ENCODE results near the gene ASCC3. TPM values are rescaled to one million over a fixed set of nuclear protein-coding genes. Genes with fewer than 3 reads are reported as not detected.

Gene ASCC3
- total and polyA plus RNA-seq, 2 experiments from 2014 or later: 49.1 to 60.2 TPM

DNA sequence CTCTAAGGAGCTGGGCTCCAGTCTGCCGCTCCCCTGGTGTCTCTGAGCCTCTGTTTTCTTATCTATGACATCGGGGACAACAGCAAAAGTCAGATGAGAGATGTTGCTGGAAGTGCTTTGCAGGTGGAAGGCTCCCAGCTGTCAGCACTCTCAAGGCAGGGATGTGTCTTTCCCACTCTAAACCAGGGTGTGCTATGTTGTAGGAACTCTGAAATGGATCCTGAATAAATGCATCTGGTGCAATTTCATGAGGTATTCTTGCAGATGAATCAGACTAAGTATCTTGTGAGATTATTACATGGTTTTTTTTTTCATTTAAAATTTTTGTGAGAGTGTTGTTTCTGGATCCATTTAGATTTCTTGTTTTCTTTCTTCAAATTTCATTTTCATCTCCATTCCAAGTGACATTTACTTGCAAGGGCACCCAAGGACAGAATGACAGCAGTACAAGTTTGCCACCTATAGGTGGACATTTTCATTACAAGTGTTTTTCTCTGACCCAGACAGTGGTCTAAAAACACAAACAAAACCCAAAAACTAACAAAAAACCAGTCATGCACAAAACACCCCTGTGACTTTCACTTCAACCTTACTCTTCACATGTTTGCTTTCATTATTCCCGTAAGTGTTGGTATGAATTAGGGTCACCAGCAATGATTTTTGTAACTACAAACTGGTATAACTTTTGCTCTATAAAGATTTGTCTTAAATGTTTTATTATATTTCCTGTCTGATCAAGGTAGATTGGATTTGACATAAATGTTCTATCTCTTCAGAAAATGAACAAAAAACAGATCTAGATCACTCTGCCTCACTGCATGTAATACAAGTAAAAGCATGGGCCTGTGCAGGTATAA, 401.7 kb downstream of the ASCC3 start:
- peak overlapping the region; percentile 45; the same call in 1 of the 2 replicates for H2AFZ ChIP-seq
- no peaks in the 10 kb centered on the region for H3K9me3 ChIP-seq (ENCODE audit: low read depth)
- no peaks in the 10 kb centered on the region for H3K9me2 ChIP-seq (ENCODE audit: insufficient read depth)
- H3K27me3 ChIP-seq (replicated peaks; ENCODE audit: insufficient read depth): no peaks in the 10 kb centered on the region
- H3K79me2 ChIP-seq (ENCODE audit: insufficient read depth): no peaks in the 10 kb centered on the region
- no peaks in the 10 kb centered on the region; the same call in 1 of the 2 replicates for H3K4me1 ChIP-seq (ENCODE audit: insufficient read depth)
- H4K20me1 ChIP-seq (ENCODE audit: insufficient read depth): no peaks in the 10 kb centered on the region
- in situ Hi-C loops (cut with MboI): loop anchor here (5.0 to 25.0 kb wide), 3 partner anchors 183 to 567 kb away; no protein-coding TSS in a partner anchor
- H3K9ac ChIP-seq: no peak overlapping the region
- H3K4me2 ChIP-seq (ENCODE audit: unreplicated experiment): no peak overlapping the region
- no peaks in the 10 kb centered on the region for H3K36me3 ChIP-seq (ENCODE audit: low read depth)
- WGBS, 2 experiments (ENCODE audit: low coverage in 1 of 2, low lambda C conversion rate in 2 of 2, missing lambda C conversion rate in 2 of 2): 54 to 68% methylated on average over 3 of the region's 3 CpGs
- peak; percentile 61 for DNase-seq
- no peak overlapping the region for H3K4me3 ChIP-seq
- TF ChIP-seq EZH2 (IDR thresholded peaks at IDR 0.05; ENCODE audit: insufficient read depth, poor library complexity, severe bottlenecking): no peak
- no peak for TF ChIP-seq EZH2phosphoT487 (IDR thresholded peaks at IDR 0.05; ENCODE audit: insufficient read depth, low read depth)
- no peaks in the 10 kb centered on the region for H3F3A ChIP-seq (ENCODE audit: insufficient read depth)
- H3K27ac ChIP-seq: no peak overlapping the region

- Histone ChIP-seq H3K27ac (no peak overlapping the region), H3K4me1 (ENCODE audit: insufficient read depth) (peaks cover 12% of the 10 kb centered on the region; the same call in 1 of the 2 replicates), H3K9me3 (ENCODE audit: low read depth) (no peaks in the 10 kb centered on the region), H3K9me2 (ENCODE audit: insufficient read depth) (no peaks in the 10 kb centered on the region), H2AFZ (no peak overlapping the region), H3K9ac (no peak overlapping the region), H3K36me3 (ENCODE audit: low read depth) (no peaks in the 10 kb centered on the region), H3K79me2 (ENCODE audit: insufficient read depth) (no peaks in the 10 kb centered on the region), H3F3A (ENCODE audit: insufficient read depth) (peaks cover 13% of the 10 kb centered on the region; the same call in 1 of the 2 replicates), H3K27me3 (replicated peaks; ENCODE audit: insufficient read depth) (no peaks in the 10 kb centered on the region), H3K4me3 (no peak overlapping the region), H3K4me2 (ENCODE audit: unreplicated experiment) (no peak overlapping the region), H4K20me1 (ENCODE audit: insufficient read depth) (no peaks in the 10 kb centered on the region)
- in situ Hi-C loops (cut with MboI): loop anchor here (25.0 kb wide), 2 partner anchors 187 to 563 kb away; no protein-coding TSS in a partner anchor
- DNase-seq: peak; percentile 19
- WGBS, 2 experiments (ENCODE audit: low coverage in 1 of 2, low lambda C conversion rate in 2 of 2, missing lambda C conversion rate in 2 of 2): 90 to 91% methylated on average over 10 of the region's 10 CpGs
- no peak for TF ChIP-seq EZH2 (IDR thresholded peaks at IDR 0.05; ENCODE audit: insufficient read depth, poor library complexity, severe bottlenecking)
- no peak for TF ChIP-seq EZH2phosphoT487 (IDR thresholded peaks at IDR 0.05; ENCODE audit: insufficient read depth, low read depth)
Measured at GRCh38 chr6:100475554-100476320, 405.4 kb downstream of the ASCC3 start.

GRCh38 chr6:100473182-100473581, 407.9 kb downstream of the ASCC3 start:
- Histone ChIP-seq H3K27ac (no peak overlapping the region), H3K9ac (no peak overlapping the region), H3F3A (ENCODE audit: insufficient read depth) (peaks cover 13% of the 10 kb centered on the region; the same call in 1 of the 2 replicates), H3K4me2 (ENCODE audit: unreplicated experiment) (peak overlapping the region; percentile 7), H3K9me3 (ENCODE audit: low read depth) (no peaks in the 10 kb centered on the region), H4K20me1 (ENCODE audit: insufficient read depth) (no peaks in the 10 kb centered on the region), H2AFZ (no peak overlapping the region), H3K27me3 (replicated peaks; ENCODE audit: insufficient read depth) (no peaks in the 10 kb centered on the region), H3K9me2 (ENCODE audit: insufficient read depth) (no peaks in the 10 kb centered on the region), H3K79me2 (ENCODE audit: insufficient read depth) (no peaks in the 10 kb centered on the region), H3K36me3 (ENCODE audit: low read depth) (no peaks in the 10 kb centered on the region), H3K4me1 (ENCODE audit: insufficient read depth) (peaks cover 12% of the 10 kb centered on the region; the same call in 1 of the 2 replicates), H3K4me3 (no peak overlapping the region)
- no peak for TF ChIP-seq EZH2 (IDR thresholded peaks at IDR 0.05; ENCODE audit: insufficient read depth, poor library complexity, severe bottlenecking)
- TF ChIP-seq EZH2phosphoT487 (IDR thresholded peaks at IDR 0.05; ENCODE audit: insufficient read depth, low read depth): no peak
- in situ Hi-C loops (cut with MboI): no loop called here
- 74 to 83% methylated on average over 1 of the region's 1 CpG for WGBS, 2 experiments (ENCODE audit: low coverage in 1 of 2, low lambda C conversion rate in 2 of 2, missing lambda C conversion rate in 2 of 2)
- DNase-seq: no peak

- Histone ChIP-seq H3K4me1 (ENCODE audit: insufficient read depth) (peaks cover 12% of the 10 kb centered on the region; the same call in 1 of the 2 replicates), H3K9me2 (ENCODE audit: insufficient read depth) (no peaks in the 10 kb centered on the region), H3K9me3 (ENCODE audit: low read depth) (no peaks in the 10 kb centered on the region), H3K4me2 (ENCODE audit: unreplicated experiment) (peak overlapping the region; percentile 7), H3K36me3 (ENCODE audit: low read depth) (no peaks in the 10 kb centered on the region), H4K20me1 (ENCODE audit: insufficient read depth) (no peaks in the 10 kb centered on the region), H3K79me2 (ENCODE audit: insufficient read depth) (no peaks in the 10 kb centered on the region), H3K27ac (no peak overlapping the region), H3K9ac (no peak overlapping the region), H3K4me3 (no peak overlapping the region), H2AFZ (no peak overlapping the region), H3F3A (ENCODE audit: insufficient read depth) (peaks cover 13% of the 10 kb centered on the region; the same call in 1 of the 2 replicates), H3K27me3 (replicated peaks; ENCODE audit: insufficient read depth) (no peaks in the 10 kb centered on the region)
- in situ Hi-C loops (cut with MboI): no loop called here
- DNase-seq: peak; percentile 82
- WGBS, 2 experiments (ENCODE audit: low coverage in 1 of 2, low lambda C conversion rate in 2 of 2, missing lambda C conversion rate in 2 of 2): 4 to 7% methylated on average over 3 of the region's 3 CpGs
- TF ChIP-seq EZH2phosphoT487 (IDR thresholded peaks at IDR 0.05; ENCODE audit: insufficient read depth, low read depth): peak; percentile 84; the same call in 1 of the 2 replicates
- no peak for TF ChIP-seq EZH2 (IDR thresholded peaks at IDR 0.05; ENCODE audit: insufficient read depth, poor library complexity, severe bottlenecking)
Measured at GRCh38 chr6:100472674-100473073, 408.5 kb downstream of the ASCC3 start.

Data from GM23248 (cell line).